Measurements from ENCODE around the gene JPH3. TPM values are rescaled to one million over a fixed set of nuclear protein-coding genes. Genes with fewer than 3 reads are reported as not detected.

The JPH3 gene
- total and polyA plus RNA-seq, 4 donors, result 12.6 to 79.7 (median 54.0) TPM

DNA sequence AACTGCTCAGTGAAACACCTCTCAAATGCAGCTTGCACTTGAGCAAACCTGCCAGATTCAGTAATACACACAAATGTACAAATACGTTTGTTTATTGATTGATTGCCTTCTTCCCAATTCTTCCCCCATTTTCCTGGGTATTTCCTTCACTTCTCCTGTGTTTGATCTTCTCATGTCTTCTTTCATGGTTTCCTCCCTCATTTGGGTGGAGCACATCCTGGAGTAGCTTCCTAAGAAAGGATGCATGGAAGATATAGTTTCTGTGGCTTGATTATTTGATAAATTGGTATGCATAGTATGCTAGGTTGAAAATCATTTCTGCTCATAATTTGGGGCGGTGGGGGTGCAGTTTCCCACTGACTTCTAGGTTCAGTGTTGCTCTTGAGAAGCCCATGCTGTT is 28.8 kb downstream of the JPH3 start:
- Histone ChIP-seq H3K36me3 (ENCODE audit: control insufficient read depth, insufficient read depth, low read length) (peaks cover 19% of the 10 kb centered on the region), H3K27me3 (ENCODE audit: control insufficient read depth, insufficient read depth, low read length) (no peaks in the 10 kb centered on the region), H3K4me3 (ENCODE audit: low read depth, low read length) (no peak overlapping the region), H3K4me1 (ENCODE audit: control insufficient read depth, insufficient read depth, low read length) (peaks cover 14% of the 10 kb centered on the region), H3K27ac (ENCODE audit: low read depth, low read length) (no peak overlapping the region), H3K9me3 (ENCODE audit: control insufficient read depth, insufficient read depth, low read length) (peaks cover 6% of the 10 kb centered on the region)
- WGBS (ENCODE audit: insufficient coverage), result 100% methylated on average over 2 of the region's 2 CpGs
- no peak for DNase-seq (ENCODE audit: low read depth in 4 of 6, low spot score in 6 of 6)

- H3K27ac ChIP-seq (ENCODE audit: low read depth, low read length), result no peak overlapping the region
- peaks cover 23% of the 10 kb centered on the region for H3K4me1 ChIP-seq (ENCODE audit: control insufficient read depth, insufficient read depth, low read length)
- H3K27me3 ChIP-seq (ENCODE audit: control insufficient read depth, insufficient read depth, low read length), result no peaks in the 10 kb centered on the region
- DNase-seq (ENCODE audit: low read depth in 4 of 6, low spot score in 6 of 6), result no peak
- H3K36me3 ChIP-seq (ENCODE audit: control insufficient read depth, insufficient read depth, low read length), result peaks cover 8% of the 10 kb centered on the region
- H3K4me3 ChIP-seq (ENCODE audit: low read depth, low read length), result no peak overlapping the region
- peaks cover 6% of the 10 kb centered on the region for H3K9me3 ChIP-seq (ENCODE audit: control insufficient read depth, insufficient read depth, low read length)
- WGBS (ENCODE audit: insufficient coverage), result 82% methylated on average over 14 of the region's 14 CpGs
Observed at GRCh38 chr16:87634411-87634810, 32.1 kb downstream of the JPH3 start.

DNA sequence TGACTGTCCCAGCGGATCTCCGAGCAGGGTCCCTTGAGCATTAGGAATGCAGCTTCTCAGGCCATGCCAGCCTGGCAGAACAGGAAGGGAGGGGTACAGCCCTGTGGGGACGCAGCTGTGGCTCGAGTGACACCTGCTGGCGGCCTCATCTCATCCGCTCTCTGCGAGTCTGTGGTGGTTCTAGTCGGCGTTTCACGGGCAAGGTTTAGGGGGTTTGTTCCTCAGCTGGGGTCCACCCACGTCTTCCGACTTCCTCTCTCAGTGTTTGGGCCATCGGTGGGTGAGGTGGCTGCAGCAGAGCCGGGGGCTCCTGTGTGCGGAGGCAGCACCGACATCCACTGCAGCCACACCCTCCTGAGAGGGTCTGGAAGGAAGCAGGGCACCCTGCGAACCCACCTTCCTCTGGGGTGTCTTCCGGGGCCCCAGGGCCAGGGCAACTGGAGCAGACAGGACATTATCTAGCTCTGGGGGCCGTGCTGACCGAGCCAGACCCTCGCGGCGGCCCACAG is 33.3 kb downstream of the JPH3 start:
- Histone ChIP-seq H3K27me3 (ENCODE audit: control insufficient read depth, insufficient read depth, low read length) (no peaks in the 10 kb centered on the region), H3K36me3 (ENCODE audit: control insufficient read depth, insufficient read depth, low read length) (peaks cover 10% of the 10 kb centered on the region), H3K9me3 (ENCODE audit: control insufficient read depth, insufficient read depth, low read length) (peaks cover 6% of the 10 kb centered on the region), H3K4me3 (ENCODE audit: low read depth, low read length) (no peak overlapping the region), H3K27ac (ENCODE audit: low read depth, low read length) (no peak overlapping the region), H3K4me1 (ENCODE audit: control insufficient read depth, insufficient read depth, low read length) (peaks cover 23% of the 10 kb centered on the region)
- 26% methylated on average over 20 of the region's 23 CpGs for WGBS (ENCODE audit: insufficient coverage)
- peak in 5 of 6 donors; percentile 35 to 91 (median 47) for DNase-seq (ENCODE audit: low read depth in 4 of 6, low spot score in 6 of 6)

DNA sequence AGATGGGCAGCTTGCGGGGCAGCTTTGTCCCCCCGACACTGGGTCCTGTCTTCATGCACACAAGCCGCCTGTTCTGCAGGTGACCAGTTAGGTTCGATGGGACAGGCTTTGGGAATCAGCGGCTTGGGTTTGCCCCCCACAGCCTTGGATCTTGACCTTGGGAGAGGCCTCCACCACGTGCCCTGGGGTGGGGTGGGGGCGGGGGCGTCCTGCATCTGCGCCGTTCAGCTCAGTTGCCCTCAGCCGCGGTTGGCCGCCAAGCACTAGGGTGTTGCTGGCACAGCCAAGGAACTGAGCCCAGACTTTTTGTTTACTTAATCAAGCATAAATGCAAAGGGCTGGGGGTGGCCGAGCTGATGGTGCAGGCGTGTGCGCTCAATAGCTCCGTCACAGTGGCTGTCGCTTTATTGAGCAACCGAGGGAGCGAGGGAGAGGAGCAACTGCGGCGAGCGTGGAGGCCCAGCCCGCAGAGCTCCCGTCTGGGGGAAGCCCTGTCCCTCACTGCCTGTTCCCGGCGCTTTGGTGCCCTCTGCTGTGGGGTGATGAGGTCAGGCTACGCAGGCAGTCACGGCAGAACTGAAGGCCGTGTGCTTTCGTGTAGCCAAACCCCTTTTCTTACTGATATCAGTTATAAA is 33.9 kb downstream of the JPH3 start:
- Histone ChIP-seq H3K9me3 (ENCODE audit: control insufficient read depth, insufficient read depth, low read length) (peaks cover under 1% of the 10 kb centered on the region), H3K36me3 (ENCODE audit: control insufficient read depth, insufficient read depth, low read length) (peaks cover 12% of the 10 kb centered on the region), H3K4me1 (ENCODE audit: control insufficient read depth, insufficient read depth, low read length) (peaks cover 23% of the 10 kb centered on the region), H3K27me3 (ENCODE audit: control insufficient read depth, insufficient read depth, low read length) (no peaks in the 10 kb centered on the region), H3K27ac (ENCODE audit: low read depth, low read length) (no peak overlapping the region), H3K4me3 (ENCODE audit: low read depth, low read length) (no peak overlapping the region)
- DNase-seq (ENCODE audit: low read depth in 4 of 6, low spot score in 6 of 6), result peak; percentile 28 to 87 (median 48)
- 11% methylated on average over 25 of the region's 31 CpGs for WGBS (ENCODE audit: insufficient coverage)

DNA sequence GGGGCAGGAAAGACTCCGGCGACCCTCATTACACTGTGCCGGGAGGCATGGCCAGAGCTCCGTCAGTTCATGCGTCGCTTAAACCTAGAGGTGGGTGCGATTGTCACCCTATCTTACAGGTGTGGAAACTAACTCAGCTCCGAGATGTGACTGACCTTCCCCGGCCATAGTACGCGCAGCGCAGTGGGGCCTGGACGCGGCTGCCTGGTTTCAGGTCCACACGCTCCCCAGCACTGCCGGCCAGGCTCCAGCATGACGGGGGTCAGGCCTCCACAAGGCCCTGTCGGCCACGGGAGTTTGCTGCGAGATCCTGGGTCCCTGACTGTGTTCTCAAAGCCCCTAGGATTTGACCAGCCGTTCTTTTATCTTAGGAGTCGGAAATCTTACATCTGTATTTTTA is 34.4 kb downstream of the JPH3 start:
- no peak overlapping the region for H3K27ac ChIP-seq (ENCODE audit: low read depth, low read length)
- no peaks in the 10 kb centered on the region for H3K27me3 ChIP-seq (ENCODE audit: control insufficient read depth, insufficient read depth, low read length)
- H3K4me1 ChIP-seq (ENCODE audit: control insufficient read depth, insufficient read depth, low read length), result peaks cover 23% of the 10 kb centered on the region
- no peak overlapping the region for H3K4me3 ChIP-seq (ENCODE audit: low read depth, low read length)
- H3K36me3 ChIP-seq (ENCODE audit: control insufficient read depth, insufficient read depth, low read length), result peaks cover 17% of the 10 kb centered on the region
- H3K9me3 ChIP-seq (ENCODE audit: control insufficient read depth, insufficient read depth, low read length), result no peaks in the 10 kb centered on the region
- 76% methylated on average over 21 of the region's 22 CpGs for WGBS (ENCODE audit: insufficient coverage)
- no peak for DNase-seq (ENCODE audit: low read depth in 4 of 6, low spot score in 6 of 6)

DNA sequence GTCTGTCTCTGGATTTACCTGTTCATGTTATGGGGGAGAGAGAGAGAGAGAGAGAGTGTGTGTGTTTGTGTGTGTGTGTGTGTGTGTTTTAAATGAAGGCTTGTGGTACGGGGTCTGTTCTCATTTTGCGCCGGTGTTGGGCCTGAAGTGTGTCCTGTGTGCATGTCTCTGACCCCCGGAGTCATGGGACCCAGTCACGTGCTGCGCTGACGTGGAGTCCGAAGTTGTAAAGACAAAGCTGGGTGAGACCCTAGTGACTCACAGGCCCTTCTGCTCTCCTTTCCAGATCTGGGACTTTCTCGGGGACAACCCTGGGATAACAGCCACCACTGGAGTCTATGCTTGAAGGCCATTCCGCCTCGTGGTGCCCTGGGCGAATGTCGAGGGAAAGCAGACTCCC is 35.0 kb downstream of the JPH3 start:
- WGBS (ENCODE audit: insufficient coverage), result 97% methylated on average over 11 of the region's 13 CpGs
- H3K9me3 ChIP-seq (ENCODE audit: control insufficient read depth, insufficient read depth, low read length), result no peaks in the 10 kb centered on the region
- no peaks in the 10 kb centered on the region for H3K27me3 ChIP-seq (ENCODE audit: control insufficient read depth, insufficient read depth, low read length)

DNA sequence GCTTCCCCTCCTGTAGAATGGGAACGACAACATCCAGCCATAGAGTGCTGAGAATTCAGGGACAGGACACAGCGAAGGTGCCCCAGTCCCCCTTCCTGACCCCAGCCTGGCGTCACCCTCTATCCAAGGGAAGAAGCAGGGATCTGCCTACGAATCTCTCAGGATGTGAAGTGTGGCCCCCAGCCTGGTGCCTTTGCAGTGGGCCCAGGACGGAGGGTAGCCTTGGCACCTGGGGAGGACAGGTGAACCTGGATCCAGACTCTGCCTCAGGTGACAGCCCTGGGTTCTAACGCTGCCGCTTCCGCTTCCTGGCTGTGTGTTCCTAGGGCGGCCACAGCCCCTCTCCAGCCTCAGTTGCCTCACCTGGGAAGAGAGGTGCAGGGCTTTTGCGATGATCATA is 36.4 kb downstream of the JPH3 start:
- 88% methylated on average over 8 of the region's 10 CpGs for WGBS (ENCODE audit: insufficient coverage)
- Histone ChIP-seq H3K4me1 (ENCODE audit: control insufficient read depth, insufficient read depth, low read length) (peaks cover 23% of the 10 kb centered on the region), H3K27ac (ENCODE audit: low read depth, low read length) (no peak overlapping the region), H3K36me3 (ENCODE audit: control insufficient read depth, insufficient read depth, low read length) (peaks cover 21% of the 10 kb centered on the region), H3K27me3 (ENCODE audit: control insufficient read depth, insufficient read depth, low read length) (no peaks in the 10 kb centered on the region), H3K4me3 (ENCODE audit: low read depth, low read length) (no peak overlapping the region), H3K9me3 (ENCODE audit: control insufficient read depth, insufficient read depth, low read length) (no peaks in the 10 kb centered on the region)
- DNase-seq (ENCODE audit: low read depth in 4 of 6, low spot score in 6 of 6), result no peak

More for the DNA sequence above, 35.0 kb downstream of the JPH3 start:
- no peak for DNase-seq (ENCODE audit: low read depth in 4 of 6, low spot score in 6 of 6)
- Histone ChIP-seq H3K4me1 (ENCODE audit: control insufficient read depth, insufficient read depth, low read length) (peaks cover 23% of the 10 kb centered on the region), H3K36me3 (ENCODE audit: control insufficient read depth, insufficient read depth, low read length) (peaks cover 18% of the 10 kb centered on the region), H3K27ac (ENCODE audit: low read depth, low read length) (no peak overlapping the region), H3K4me3 (ENCODE audit: low read depth, low read length) (no peak overlapping the region)

GRCh38 chr16:87641721-87642120 is 39.4 kb downstream of the JPH3 start:
- WGBS (ENCODE audit: insufficient coverage), result 76% methylated on average over 11 of the region's 11 CpGs
- Histone ChIP-seq H3K27ac (ENCODE audit: low read depth, low read length) (no peak overlapping the region), H3K27me3 (ENCODE audit: control insufficient read depth, insufficient read depth, low read length) (no peaks in the 10 kb centered on the region), H3K4me3 (ENCODE audit: low read depth, low read length) (no peak overlapping the region), H3K9me3 (ENCODE audit: control insufficient read depth, insufficient read depth, low read length) (no peaks in the 10 kb centered on the region), H3K4me1 (ENCODE audit: control insufficient read depth, insufficient read depth, low read length) (peaks cover 7% of the 10 kb centered on the region), H3K36me3 (ENCODE audit: control insufficient read depth, insufficient read depth, low read length) (peaks cover 39% of the 10 kb centered on the region)
- DNase-seq (ENCODE audit: low read depth in 4 of 6, low spot score in 6 of 6), result no peak

GRCh38 chr16:87642491-87642890 is 40.2 kb downstream of the JPH3 start:
- Histone ChIP-seq H3K9me3 (ENCODE audit: control insufficient read depth, insufficient read depth, low read length) (no peaks in the 10 kb centered on the region), H3K27ac (ENCODE audit: low read depth, low read length) (no peak overlapping the region), H3K4me1 (ENCODE audit: control insufficient read depth, insufficient read depth, low read length) (peaks cover 10% of the 10 kb centered on the region), H3K27me3 (ENCODE audit: control insufficient read depth, insufficient read depth, low read length) (no peaks in the 10 kb centered on the region), H3K36me3 (ENCODE audit: control insufficient read depth, insufficient read depth, low read length) (peaks cover 47% of the 10 kb centered on the region), H3K4me3 (ENCODE audit: low read depth, low read length) (no peak overlapping the region)
- WGBS (ENCODE audit: insufficient coverage), result 85% methylated on average over 16 of the region's 19 CpGs
- no peak for DNase-seq (ENCODE audit: low read depth in 4 of 6, low spot score in 6 of 6)

- Histone ChIP-seq H3K4me3 (ENCODE audit: low read depth, low read length) (no peak overlapping the region), H3K27me3 (ENCODE audit: control insufficient read depth, insufficient read depth, low read length) (no peaks in the 10 kb centered on the region), H3K27ac (ENCODE audit: low read depth, low read length) (no peak overlapping the region), H3K4me1 (ENCODE audit: control insufficient read depth, insufficient read depth, low read length) (peaks cover 27% of the 10 kb centered on the region), H3K36me3 (ENCODE audit: control insufficient read depth, insufficient read depth, low read length) (peaks cover 59% of the 10 kb centered on the region), H3K9me3 (ENCODE audit: control insufficient read depth, insufficient read depth, low read length) (no peaks in the 10 kb centered on the region)
- WGBS (ENCODE audit: insufficient coverage), result 95% methylated on average over 35 of the region's 35 CpGs
- DNase-seq (ENCODE audit: low read depth in 4 of 6, low spot score in 6 of 6), result no peak
Observed at GRCh38 chr16:87644186-87644585, 41.9 kb downstream of the JPH3 start.

Data from spinal cord (tissue), 10 donors.